ENCODE data around the gene NCLN.

NCLN gene

DNA sequence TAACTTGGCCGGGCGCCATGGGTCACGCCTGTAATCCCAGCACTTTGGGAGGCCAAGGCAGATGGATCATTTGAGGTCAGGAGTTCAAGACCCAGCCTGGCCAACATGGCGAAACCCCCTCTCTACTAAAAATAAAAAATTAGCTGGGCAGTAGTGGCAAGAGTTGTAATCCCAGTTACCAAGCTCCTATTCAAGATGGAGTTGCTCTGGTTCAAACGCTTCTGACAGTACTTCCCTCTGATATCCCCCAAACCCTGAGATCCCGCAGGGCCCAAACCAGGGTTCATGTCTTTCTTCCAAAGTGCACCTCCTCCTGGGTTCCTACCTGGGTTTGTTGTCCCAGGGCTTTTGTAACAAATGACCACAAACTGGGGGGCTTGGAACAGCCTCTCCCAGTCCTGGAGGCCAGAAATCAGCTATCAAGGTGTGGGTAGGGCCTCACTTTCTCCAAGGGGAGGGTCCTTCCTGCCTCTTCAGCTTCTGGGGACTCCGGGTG lies 52.4 kb downstream of the NCLN start:
- no peak for DNase-seq (ENCODE audit: low read depth)
- no peak overlapping the region for H3K4me3 ChIP-seq (ENCODE audit: low read depth, low read length)
- TF ChIP-seq, protein P1, sequence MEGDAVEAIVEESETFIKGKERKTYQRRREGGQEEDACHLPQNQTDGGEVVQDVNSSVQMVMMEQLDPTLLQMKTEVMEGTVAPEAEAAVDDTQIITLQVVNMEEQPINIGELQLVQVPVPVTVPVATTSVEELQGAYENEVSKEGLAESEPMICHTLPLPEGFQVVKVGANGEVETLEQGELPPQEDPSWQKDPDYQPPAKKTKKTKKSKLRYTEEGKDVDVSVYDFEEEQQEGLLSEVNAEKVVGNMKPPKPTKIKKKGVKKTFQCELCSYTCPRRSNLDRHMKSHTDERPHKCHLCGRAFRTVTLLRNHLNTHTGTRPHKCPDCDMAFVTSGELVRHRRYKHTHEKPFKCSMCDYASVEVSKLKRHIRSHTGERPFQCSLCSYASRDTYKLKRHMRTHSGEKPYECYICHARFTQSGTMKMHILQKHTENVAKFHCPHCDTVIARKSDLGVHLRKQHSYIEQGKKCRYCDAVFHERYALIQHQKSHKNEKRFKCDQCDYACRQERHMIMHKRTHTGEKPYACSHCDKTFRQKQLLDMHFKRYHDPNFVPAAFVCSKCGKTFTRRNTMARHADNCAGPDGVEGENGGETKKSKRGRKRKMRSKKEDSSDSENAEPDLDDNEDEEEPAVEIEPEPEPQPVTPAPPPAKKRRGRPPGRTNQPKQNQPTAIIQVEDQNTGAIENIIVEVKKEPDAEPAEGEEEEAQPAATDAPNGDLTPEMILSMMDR (IDR thresholded peaks at IDR 0.05; ENCODE audit: insufficient read depth, low read depth, low read length, missing control alignments) = no peak

DNA sequence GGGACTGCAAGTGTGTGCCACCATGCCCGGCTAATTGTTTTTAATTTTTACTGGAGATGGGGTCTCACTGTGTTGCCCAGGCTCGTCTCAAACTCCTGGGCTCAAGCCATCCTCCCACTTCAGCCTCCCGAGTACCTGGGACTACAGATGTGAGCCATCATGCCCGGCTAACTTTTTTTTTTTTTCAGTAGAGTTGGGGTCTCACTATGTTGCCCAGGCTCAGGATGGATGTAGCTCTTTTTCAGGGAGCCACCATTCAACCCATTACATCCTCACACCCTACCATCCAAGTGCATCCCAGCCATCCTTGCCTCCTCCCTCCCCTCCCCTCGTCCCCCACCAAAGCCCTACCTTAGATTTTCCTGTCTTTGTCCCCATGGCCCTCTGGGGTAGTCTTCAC lies 53.6 kb downstream of the NCLN start:
- H3K4me3 ChIP-seq (ENCODE audit: low read depth, low read length) = no peak overlapping the region
- TF ChIP-seq, protein P1 (IDR thresholded peaks at IDR 0.05; ENCODE audit: insufficient read depth, low read depth, low read length, missing control alignments) = no peak
- no peak for DNase-seq (ENCODE audit: low read depth)

DNA sequence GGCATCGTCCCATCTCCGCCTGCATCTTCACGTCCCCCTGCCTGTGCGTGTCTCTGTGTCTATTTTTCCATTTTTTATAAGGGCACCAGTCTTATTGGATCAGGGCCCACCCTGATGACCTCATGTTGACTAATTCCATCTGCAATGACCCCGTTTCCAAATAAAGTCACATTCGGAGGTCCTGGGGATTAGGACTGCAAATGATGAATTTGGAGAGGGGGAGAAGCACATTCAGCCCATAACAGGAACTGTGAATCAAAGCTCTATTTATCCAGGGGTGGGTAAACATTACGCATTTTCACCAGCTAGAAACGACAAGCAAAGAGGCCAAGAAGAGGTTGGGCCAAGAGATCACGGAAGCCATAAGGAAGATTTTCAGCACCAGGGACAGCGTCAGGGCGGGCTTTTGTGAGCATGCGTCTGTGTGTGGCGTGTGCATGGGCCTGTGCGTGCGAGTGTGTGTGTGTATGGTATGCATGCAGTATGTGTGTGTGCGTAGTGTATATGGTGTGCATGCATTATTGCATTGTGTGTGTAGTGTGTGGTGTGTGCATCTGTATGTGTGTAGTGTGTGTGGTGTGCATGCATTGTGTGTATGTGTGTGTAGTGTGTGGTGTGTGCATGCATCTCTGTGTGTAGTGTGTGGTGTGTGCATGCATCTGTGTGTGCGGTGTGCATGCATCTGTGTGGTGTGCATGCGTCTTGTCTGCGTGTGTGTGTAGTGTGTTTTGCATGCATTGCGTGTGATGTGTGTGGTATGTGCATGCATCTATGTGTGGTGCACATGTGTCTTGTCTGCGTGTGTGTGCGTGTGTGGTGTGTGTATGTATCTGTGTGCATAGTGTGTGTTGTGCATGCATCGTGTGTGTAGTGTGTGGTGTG lies 58.3 kb downstream of the NCLN start:
- TF ChIP-seq, protein P1 (IDR thresholded peaks at IDR 0.05; ENCODE audit: insufficient read depth, low read depth, low read length, missing control alignments) = no peak
- peak; percentile 52 for DNase-seq (ENCODE audit: low read depth)
- H3K4me3 ChIP-seq (ENCODE audit: low read depth, low read length) = no peak overlapping the region

DNA sequence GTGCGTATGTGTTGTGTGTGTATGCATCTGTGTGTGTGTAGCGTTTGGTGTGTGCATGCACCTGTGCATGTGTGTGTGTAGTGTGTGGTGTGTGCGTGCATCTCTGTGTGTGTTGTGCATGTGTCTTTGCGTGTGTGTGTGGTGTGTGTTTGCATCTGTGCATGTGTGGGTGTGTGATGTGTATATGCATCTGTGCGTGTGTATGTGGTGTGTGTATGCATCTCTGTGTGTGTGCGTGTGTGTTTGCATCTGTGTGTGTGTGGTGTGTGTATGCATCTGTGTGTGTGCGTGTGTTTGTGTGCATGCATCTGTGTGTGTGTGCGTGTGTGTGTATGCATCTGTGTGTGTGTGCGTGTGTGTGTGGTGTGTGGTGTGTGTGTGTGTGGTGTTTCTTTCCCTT lies 59.3 kb downstream of the NCLN start:
- no peak for DNase-seq (ENCODE audit: low read depth)
- no peak overlapping the region for H3K4me3 ChIP-seq (ENCODE audit: low read depth, low read length)
- TF ChIP-seq, protein P1 (IDR thresholded peaks at IDR 0.05; ENCODE audit: insufficient read depth, low read depth, low read length, missing control alignments) = no peak

DNA sequence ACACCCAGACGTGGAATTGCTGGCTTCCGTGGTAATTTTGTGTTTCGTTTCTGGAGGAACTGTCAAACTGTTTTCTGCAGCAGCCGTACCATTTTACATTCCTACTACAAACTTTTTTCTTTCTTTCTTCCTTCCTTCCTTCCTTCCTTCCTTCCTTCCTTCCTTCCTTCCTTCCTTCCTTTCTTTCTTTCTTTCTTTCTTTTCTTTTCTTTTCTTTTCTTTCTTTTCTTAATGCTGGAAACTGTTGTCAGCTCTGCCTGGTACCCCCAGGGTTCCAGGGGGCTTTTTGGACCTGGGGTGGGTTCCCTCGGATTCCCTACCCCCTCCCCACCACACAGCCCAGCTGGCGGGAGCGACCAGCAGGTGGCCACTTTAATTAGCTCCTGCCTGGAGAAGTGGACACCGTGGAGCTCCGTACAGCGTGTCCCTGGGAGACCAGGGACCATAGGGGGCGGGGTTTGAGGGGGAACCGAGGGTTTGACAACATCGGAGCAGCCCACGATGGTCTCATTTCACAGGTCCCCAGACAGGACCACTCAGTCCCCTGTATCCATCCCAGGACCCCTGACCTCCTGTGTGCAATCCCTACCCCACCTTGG lies 63.1 kb downstream of the NCLN start:
- TF ChIP-seq, protein P1 (IDR thresholded peaks at IDR 0.05; ENCODE audit: insufficient read depth, low read depth, low read length, missing control alignments) = no peak

DNA sequence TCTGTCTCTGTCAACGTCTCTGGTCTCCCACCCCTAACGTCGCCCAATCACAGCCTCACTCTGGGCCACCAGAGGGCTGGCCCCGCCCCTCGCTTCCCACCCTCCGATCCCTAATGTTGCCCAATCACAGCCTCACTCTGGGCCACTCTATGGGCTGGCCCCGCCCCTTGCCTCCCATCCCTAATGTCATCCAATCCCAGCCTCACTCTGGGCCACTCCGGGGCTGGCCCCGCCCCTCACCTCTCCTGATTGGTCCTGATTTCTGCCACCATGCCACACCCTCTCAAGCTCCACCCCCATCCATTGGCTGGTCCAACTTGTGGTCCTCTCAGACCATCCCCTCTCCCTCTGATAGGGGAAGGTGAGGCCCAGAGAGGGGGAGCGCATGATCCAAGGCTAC lies 63.7 kb downstream of the NCLN start:
- TF ChIP-seq, protein P1 (IDR thresholded peaks at IDR 0.05; ENCODE audit: insufficient read depth, low read depth, low read length, missing control alignments) = no peak
- H3K4me3 ChIP-seq (ENCODE audit: low read depth, low read length) = no peak overlapping the region
- peak; percentile 16 for DNase-seq (ENCODE audit: low read depth)

More for the DNA sequence above, 63.1 kb downstream of the NCLN start:
- DNase-seq (ENCODE audit: low read depth) = no peak
- H3K4me3 ChIP-seq (ENCODE audit: low read depth, low read length) = no peak overlapping the region
